HCT116 (cell line): ENCODE measurements around the gene FBXO24. TPM values are rescaled to one million over a fixed set of nuclear protein-coding genes. Genes with fewer than 3 reads are reported as not detected.

Experiments used
- ATAC-seq: fragments of 200-7000 bp; cut with Tn5 transposase; 2 replicates; pipeline ENCODE4 v1.9.1; 2020; ENCODE audit warnings: mild to moderate bottlenecking, moderate library complexity
- BruUV-seq: library from RNA; stranded (reverse); fragments of 400-500 nt; replicated peaks from 2 replicates; lab custom pipeline; 2021; lab: Mats Ljungman, UMichigan
- CTCF ChIA-PET: fragments of 300-600 bp; sonication (Branson Sonifier 250); formaldehyde crosslinking; loops from one replicate; lab custom pipeline; 2021; ENCODE audit warnings: antibody characterized with exemption; lab: Charles Lee
- POLR2A ChIA-PET: fragments of 300-600, 350-600 bp; sonication (Branson Sonifier 250); formaldehyde crosslinking; loops from one replicate; lab custom pipeline; 2021; ENCODE audit warnings: antibody characterized with exemption; lab: Charles Lee
- RAD21 ChIA-PET, 2 experiments: fragments of 300-600 bp; sonication (Branson Sonifier 250); formaldehyde crosslinking; loops; one replicate each; lab custom pipeline; 2023; ENCODE audit warnings: low total read pairs in 2 of 2; ENCODE audit not compliant: uncharacterized antibody in 2 of 2, unreplicated experiment in 2 of 2, low non-redundant PET in 1 of 2; lab: Charles Lee
- DNase-seq: peaks from one replicate; pipeline ENCODE4 v3.0.0-alpha.2; 2010; ENCODE audit warnings: low read depth, low spot score
- H2AFZ ChIP-seq: fragments of 200-600 bp; shearing (Covaris generic), sonication (generic); 2 replicates; pipeline ENCODE4 v1.6.1; 2017; ENCODE audit warnings: low read depth, mixed run types, mixed read lengths, antibody characterized with exemption, low read length; ENCODE audit not compliant: poor library complexity, severe bottlenecking
- H3K27ac ChIP-seq: 2 replicates; pipeline ENCODE4 v1.5.1; 2012; ENCODE audit warnings: low read depth, low read length
- H3K27me3 ChIP-seq: fragments of 200-600 bp; sonication (generic); 2 replicates; pipeline ENCODE4 v1.6.1; 2016; ENCODE audit warnings: mixed run types, low read length, mixed read lengths; ENCODE audit not compliant: insufficient read depth
- H3K36me3 ChIP-seq, 2 experiments: fragments of 200-500 bp in 1 of 2; fragments of 200-600 bp in 1 of 2; sonication (Bioruptor generic) in 1 of 2; sonication (generic) in 1 of 2; 2 replicates each; pipeline versions ENCODE4 v1.5.1 to v1.6.1; 2014 to 2016; ENCODE audit warnings: low read length in 2 of 2, inconsistent platforms in 1 of 2, mixed read lengths in 1 of 2, mixed run types in 1 of 2; ENCODE audit not compliant: insufficient read depth in 2 of 2, control insufficient read depth in 1 of 2
- H3K4me1 ChIP-seq, 2 experiments: fragments of 200-600 bp in 1 of 2; sonication (generic) in 1 of 2; 2 replicates each; pipeline versions ENCODE4 v1.5.1 to v1.6.1; 2012 to 2017; ENCODE audit warnings: low read length in 2 of 2, inconsistent platforms in 1 of 2, mild to moderate bottlenecking in 1 of 2, mixed read lengths in 1 of 2, mixed run types in 1 of 2, moderate library complexity in 1 of 2; ENCODE audit not compliant: insufficient read depth in 2 of 2, control insufficient read depth in 1 of 2
- H3K4me2 ChIP-seq: fragments of 200-600 bp; sonication (generic); 2 replicates; pipeline ENCODE4 v1.6.1; 2017; ENCODE audit warnings: mixed run types, low read length, mixed read lengths
- H3K4me3 ChIP-seq, 2 experiments: fragments of 200-600 bp in 1 of 2; sonication (generic) in 1 of 2; replicated peaks in 1 of 2; 2 replicates each; pipeline ENCODE4 v1.5.1; 2011 to 2016; ENCODE audit warnings: low read length in 2 of 2, control low read depth in 1 of 2, low read depth in 1 of 2, mild to moderate bottlenecking in 1 of 2, mixed read lengths in 1 of 2, mixed run types in 1 of 2
- H3K79me2 ChIP-seq: fragments of 200-600 bp; sonication (generic); 2 replicates; pipeline ENCODE4 v1.6.1; 2017; ENCODE audit warnings: mild to moderate bottlenecking, mixed run types, low read length, moderate library complexity, mixed read lengths; ENCODE audit not compliant: insufficient read depth
- H3K9ac ChIP-seq: fragments of 200-600 bp; sonication (generic); 2 replicates; pipeline ENCODE4 v1.6.1; 2016; ENCODE audit warnings: low read length, mixed read lengths
- H3K9me2 ChIP-seq: fragments of 200-600 bp; sonication (generic), shearing (Covaris generic); 2 replicates; pipeline ENCODE4 v1.6.1; 2017; ENCODE audit warnings: mixed run types, mild to moderate bottlenecking, moderate library complexity; ENCODE audit not compliant: insufficient read depth
- H3K9me3 ChIP-seq, 2 experiments: fragments of 200-500 bp in 1 of 2; fragments of 200-600 bp in 1 of 2; sonication (Bioruptor generic) in 1 of 2; sonication (generic) in 1 of 2; 2 replicates each; pipeline ENCODE4 v1.6.1; 2014 to 2017; ENCODE audit warnings: low read length in 2 of 2, mixed read lengths in 2 of 2, inconsistent platforms in 1 of 2, low read depth in 1 of 2, mild to moderate bottlenecking in 1 of 2, mixed run types in 1 of 2, moderate library complexity in 1 of 2; ENCODE audit not compliant: control insufficient read depth in 1 of 2, insufficient read depth in 1 of 2
- H4K20me1 ChIP-seq: fragments of 200-600 bp; sonication (generic), shearing (Covaris generic); 2 replicates; pipeline ENCODE4 v1.6.1; 2017; ENCODE audit warnings: mixed run types, mild to moderate bottlenecking, moderate library complexity; ENCODE audit not compliant: insufficient read depth
- ELF1 ChIP-seq: IDR thresholded peaks from 2 replicates; pipeline ENCODE4 v1.6.1; 2012; ENCODE audit warnings: low read depth, borderline replicate concordance
- FOSL1 ChIP-seq: IDR thresholded peaks from 2 replicates; pipeline ENCODE4 v1.6.1; 2012; ENCODE audit warnings: low read depth
- SRF ChIP-seq: IDR thresholded peaks from 2 replicates; pipeline ENCODE4 v1.6.1; 2012; ENCODE audit warnings: low read depth
- intact Hi-C: fragments of 100-400 bp; cut with micrococcal nuclease; formaldehyde crosslinking; loops from 2 replicates; pipeline ENCODE4 v1.10.0; 2022
- total RNA-seq: library from RNA; stranded (reverse); gene quantifications from one replicate; pipeline ENCODE4 v1.2.1, GENCODE V29; 2021; ENCODE audit not compliant: unreplicated experiment
- TF ChIP-seq, protein P1 (sequence below): IDR thresholded peaks from 2 replicates; pipeline ENCODE4 v1.6.1; 2012; ENCODE audit warnings: low read depth
- TF ChIP-seq, protein P2 (sequence below), 3 experiments: fragments of 200-600 bp in 1 of 3; sonication (generic) in 1 of 3; IDR thresholded peaks in 2 of 3; conservative IDR thresholded peaks in 1 of 3; 2 replicates each; pipeline ENCODE4 v1.5.1; 2012 to 2017; ENCODE audit warnings: low read depth in 2 of 3, low read length in 2 of 3, antibody characterized with exemption in 1 of 3, borderline replicate concordance in 1 of 3, control low read depth in 1 of 3, mild to moderate bottlenecking in 1 of 3, mixed read lengths in 1 of 3, mixed run types in 1 of 3, moderate library complexity in 1 of 3; ENCODE audit not compliant: insufficient read depth in 1 of 3
- TF ChIP-seq, protein P3 (sequence below): IDR thresholded peaks from 2 replicates; pipeline ENCODE4 v1.6.1; 2012

FBXO24 gene
- total RNA-seq, 1 experiment from 2014 or later, result 2.1 TPM

DNA sequence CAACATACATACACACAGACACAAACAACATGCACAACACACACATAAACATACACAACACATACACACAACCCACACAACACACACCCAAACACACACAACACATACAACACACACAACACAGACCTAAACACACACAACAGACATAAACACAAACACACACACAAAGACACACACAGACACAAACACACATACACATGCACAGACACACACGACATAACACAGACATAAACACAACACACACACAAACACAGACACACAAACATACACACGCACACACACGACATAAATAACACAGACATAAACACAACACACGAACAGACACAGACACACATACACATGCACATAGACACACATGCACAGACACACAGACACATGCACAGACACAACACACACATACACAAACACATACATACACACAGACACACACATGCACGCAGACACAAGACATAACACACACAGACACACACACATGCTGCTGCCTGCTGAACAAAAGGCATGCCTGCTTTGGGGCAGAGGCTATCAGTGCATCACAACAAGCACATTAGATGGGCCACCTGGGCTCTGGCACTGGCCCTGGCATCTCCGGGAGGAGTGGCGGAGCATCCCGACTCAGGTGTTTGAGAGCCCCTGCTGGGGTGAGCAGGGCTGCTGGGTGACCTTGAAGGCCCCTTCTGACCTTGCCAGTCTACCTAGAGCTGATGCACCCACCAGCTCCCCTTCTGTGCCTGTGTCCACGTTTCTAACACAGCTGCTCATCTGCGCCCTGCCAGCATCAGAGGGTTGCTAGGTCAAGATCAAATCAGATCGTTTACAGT is 5.5 kb upstream of the FBXO24 start (continued):
- TF ChIP-seq, protein P1, sequence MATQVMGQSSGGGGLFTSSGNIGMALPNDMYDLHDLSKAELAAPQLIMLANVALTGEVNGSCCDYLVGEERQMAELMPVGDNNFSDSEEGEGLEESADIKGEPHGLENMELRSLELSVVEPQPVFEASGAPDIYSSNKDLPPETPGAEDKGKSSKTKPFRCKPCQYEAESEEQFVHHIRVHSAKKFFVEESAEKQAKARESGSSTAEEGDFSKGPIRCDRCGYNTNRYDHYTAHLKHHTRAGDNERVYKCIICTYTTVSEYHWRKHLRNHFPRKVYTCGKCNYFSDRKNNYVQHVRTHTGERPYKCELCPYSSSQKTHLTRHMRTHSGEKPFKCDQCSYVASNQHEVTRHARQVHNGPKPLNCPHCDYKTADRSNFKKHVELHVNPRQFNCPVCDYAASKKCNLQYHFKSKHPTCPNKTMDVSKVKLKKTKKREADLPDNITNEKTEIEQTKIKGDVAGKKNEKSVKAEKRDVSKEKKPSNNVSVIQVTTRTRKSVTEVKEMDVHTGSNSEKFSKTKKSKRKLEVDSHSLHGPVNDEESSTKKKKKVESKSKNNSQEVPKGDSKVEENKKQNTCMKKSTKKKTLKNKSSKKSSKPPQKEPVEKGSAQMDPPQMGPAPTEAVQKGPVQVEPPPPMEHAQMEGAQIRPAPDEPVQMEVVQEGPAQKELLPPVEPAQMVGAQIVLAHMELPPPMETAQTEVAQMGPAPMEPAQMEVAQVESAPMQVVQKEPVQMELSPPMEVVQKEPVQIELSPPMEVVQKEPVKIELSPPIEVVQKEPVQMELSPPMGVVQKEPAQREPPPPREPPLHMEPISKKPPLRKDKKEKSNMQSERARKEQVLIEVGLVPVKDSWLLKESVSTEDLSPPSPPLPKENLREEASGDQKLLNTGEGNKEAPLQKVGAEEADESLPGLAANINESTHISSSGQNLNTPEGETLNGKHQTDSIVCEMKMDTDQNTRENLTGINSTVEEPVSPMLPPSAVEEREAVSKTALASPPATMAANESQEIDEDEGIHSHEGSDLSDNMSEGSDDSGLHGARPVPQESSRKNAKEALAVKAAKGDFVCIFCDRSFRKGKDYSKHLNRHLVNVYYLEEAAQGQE, result no peak
- TF ChIP-seq, protein P2, sequence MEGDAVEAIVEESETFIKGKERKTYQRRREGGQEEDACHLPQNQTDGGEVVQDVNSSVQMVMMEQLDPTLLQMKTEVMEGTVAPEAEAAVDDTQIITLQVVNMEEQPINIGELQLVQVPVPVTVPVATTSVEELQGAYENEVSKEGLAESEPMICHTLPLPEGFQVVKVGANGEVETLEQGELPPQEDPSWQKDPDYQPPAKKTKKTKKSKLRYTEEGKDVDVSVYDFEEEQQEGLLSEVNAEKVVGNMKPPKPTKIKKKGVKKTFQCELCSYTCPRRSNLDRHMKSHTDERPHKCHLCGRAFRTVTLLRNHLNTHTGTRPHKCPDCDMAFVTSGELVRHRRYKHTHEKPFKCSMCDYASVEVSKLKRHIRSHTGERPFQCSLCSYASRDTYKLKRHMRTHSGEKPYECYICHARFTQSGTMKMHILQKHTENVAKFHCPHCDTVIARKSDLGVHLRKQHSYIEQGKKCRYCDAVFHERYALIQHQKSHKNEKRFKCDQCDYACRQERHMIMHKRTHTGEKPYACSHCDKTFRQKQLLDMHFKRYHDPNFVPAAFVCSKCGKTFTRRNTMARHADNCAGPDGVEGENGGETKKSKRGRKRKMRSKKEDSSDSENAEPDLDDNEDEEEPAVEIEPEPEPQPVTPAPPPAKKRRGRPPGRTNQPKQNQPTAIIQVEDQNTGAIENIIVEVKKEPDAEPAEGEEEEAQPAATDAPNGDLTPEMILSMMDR (IDR thresholded peaks at IDR 0.05 in 2 of 3, conservative IDR thresholded peaks at IDR 0.05 in 1 of 3; ENCODE audit: borderline replicate concordance in 1 of 3, insufficient read depth in 1 of 3, low read depth in 2 of 3, low read length in 2 of 3), result no peak

DNA sequence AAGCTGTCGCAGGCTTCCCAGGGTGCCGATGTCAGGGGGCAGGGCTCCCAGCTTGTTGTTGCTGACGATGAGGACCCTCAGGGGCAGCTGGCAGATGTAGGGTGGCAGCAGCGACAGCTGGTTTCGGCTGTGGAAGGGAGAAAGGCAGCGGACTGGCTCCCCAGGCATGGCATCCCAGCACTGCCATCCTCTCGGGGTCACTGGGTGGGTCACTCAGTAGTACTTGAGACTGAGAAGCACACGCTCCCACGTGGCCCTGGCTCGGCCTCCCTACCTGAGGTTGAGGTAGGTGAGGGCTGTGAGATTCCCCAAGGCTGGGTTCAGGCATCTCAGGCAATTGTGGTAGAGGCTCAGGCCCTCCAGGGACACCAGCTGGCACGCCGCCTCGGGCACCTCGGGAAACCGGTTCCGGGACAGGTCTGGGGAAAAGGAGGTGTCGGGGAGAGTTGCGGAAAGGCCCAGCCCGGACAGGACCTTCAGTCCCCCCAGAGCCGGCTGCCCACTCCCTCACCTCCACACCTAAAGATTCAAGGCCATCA is 4.0 kb upstream of the FBXO24 start:
- Histone ChIP-seq H3K36me3 (peaks cover 8 to 9% of the 10 kb centered on the region in 2 experiments; a peak in 3 of 4 replicates), H3K4me3 (no peak overlapping the region), H3K79me2 (peaks cover 11% of the 10 kb centered on the region; the same call in 1 of the 2 replicates), H3K9me2 (no peaks in the 10 kb centered on the region), H3K9ac (no peak overlapping the region), H3K4me2 (no peak overlapping the region), H3K4me1 (peaks cover 2 to 21% of the 10 kb centered on the region in 2 experiments; a peak in 2 of 4 replicates), H3K27me3 (no peaks in the 10 kb centered on the region), H4K20me1 (no peaks in the 10 kb centered on the region), H3K9me3 (no peaks in the 10 kb centered on the region), H3K27ac (no peak overlapping the region), H2AFZ (no peak overlapping the region)
- no TSS peak for BruUV-seq
- intact Hi-C loops, result no loop called here
- ATAC-seq (no peak), DNase-seq (no peak)
- ChIA-PET POLR2A (no interaction called here), CTCF (no interaction called here), RAD21 (no interaction called here)
- TF ChIP-seq FOSL1 (no peak), ELF1 (no peak), SRF (no peak)
- TF ChIP-seq, protein P3, sequence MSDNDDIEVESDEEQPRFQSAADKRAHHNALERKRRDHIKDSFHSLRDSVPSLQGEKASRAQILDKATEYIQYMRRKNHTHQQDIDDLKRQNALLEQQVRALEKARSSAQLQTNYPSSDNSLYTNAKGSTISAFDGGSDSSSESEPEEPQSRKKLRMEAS, result no peak
